Choroid plexus epithelial cell (primary cell): ENCODE data around the gene MCEMP1.

Experiments
- DNase-seq: peaks from one replicate; pipeline ENCODE4 v3.0.0-alpha.2; 2010; ENCODE audit warnings: low read depth
- H3K4me3 ChIP-seq: 2 replicates; pipeline ENCODE4 v1.5.1; 2011; ENCODE audit warnings: low read depth, mild to moderate bottlenecking, control low read depth, low read length, moderate library complexity
- TF ChIP-seq, protein P1 (sequence below): conservative IDR thresholded peaks from 2 replicates; pipeline ENCODE4 v1.5.1; 2011; ENCODE audit warnings: low read depth, mild to moderate bottlenecking, control low read depth, inconsistent platforms, low read length, moderate library complexity

MCEMP1 gene

DNA sequence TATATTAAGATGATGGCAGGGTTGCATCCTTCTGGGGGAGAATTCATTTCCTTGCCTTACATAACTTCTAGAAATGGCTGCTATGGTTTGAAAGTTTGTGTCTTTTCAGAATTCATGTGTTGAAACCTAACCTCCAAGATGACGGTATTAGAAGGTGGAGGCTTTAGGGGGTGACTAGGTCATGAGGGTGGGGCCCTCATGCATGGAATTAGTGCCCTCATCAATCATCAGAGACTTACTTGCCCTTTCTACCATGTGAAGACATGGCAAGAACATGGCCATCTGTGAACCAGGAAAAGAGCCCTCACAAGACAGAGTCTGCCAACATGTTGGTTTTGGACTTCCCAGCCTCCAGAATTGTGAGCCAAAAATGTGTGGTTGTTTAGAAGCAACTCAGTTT lies 39.9 kb downstream of the MCEMP1 start:
- no peak overlapping the region for H3K4me3 ChIP-seq
- DNase-seq: no peak
- TF ChIP-seq, protein P1, sequence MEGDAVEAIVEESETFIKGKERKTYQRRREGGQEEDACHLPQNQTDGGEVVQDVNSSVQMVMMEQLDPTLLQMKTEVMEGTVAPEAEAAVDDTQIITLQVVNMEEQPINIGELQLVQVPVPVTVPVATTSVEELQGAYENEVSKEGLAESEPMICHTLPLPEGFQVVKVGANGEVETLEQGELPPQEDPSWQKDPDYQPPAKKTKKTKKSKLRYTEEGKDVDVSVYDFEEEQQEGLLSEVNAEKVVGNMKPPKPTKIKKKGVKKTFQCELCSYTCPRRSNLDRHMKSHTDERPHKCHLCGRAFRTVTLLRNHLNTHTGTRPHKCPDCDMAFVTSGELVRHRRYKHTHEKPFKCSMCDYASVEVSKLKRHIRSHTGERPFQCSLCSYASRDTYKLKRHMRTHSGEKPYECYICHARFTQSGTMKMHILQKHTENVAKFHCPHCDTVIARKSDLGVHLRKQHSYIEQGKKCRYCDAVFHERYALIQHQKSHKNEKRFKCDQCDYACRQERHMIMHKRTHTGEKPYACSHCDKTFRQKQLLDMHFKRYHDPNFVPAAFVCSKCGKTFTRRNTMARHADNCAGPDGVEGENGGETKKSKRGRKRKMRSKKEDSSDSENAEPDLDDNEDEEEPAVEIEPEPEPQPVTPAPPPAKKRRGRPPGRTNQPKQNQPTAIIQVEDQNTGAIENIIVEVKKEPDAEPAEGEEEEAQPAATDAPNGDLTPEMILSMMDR: no peak

DNA sequence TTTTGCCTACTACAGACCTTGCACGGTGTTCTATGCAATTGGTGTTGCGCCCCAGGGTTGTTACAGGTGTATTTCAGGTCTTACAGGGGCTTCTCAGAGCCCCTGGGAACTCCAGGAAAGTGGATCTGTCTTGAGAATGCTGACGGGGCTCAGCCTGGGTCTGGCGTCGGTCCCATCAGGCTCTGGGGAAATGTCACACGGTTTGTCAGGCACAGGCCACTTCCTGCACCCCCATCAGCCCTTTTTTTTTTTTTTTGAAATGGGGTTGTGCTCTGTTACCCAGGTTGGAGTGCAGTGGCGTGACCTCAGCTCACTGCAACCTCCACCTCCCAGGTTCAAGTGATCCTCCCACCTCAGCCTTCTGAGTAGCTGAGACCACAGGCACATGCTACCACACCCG lies 41.8 kb downstream of the MCEMP1 start:
- no peak for DNase-seq
- no peak overlapping the region for H3K4me3 ChIP-seq

DNA sequence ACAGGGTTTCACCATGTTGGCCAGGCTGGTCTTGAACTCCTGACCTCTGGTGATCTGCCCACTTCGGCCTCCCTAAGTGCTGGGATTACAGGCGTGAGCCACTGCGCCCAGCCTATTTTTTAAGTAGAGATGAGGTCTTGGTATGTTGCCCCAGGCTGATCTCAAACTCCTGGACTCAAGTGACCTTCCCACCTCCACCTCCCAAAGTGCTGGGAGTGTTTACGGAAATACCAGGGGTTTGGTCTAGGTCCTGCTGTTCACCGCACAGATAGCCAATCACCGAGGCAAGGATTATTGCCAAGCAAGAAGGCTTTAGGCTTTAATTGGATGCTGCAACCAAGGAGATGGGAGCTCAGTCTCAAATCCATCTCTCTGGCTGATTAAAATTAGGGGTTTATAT lies 43.5 kb downstream of the MCEMP1 start:
- no peak overlapping the region for H3K4me3 ChIP-seq
- TF ChIP-seq, protein P1: no peak
- DNase-seq: no peak

More for the DNA sequence above, 41.8 kb downstream of the MCEMP1 start:
- TF ChIP-seq, protein P1: no peak

DNA sequence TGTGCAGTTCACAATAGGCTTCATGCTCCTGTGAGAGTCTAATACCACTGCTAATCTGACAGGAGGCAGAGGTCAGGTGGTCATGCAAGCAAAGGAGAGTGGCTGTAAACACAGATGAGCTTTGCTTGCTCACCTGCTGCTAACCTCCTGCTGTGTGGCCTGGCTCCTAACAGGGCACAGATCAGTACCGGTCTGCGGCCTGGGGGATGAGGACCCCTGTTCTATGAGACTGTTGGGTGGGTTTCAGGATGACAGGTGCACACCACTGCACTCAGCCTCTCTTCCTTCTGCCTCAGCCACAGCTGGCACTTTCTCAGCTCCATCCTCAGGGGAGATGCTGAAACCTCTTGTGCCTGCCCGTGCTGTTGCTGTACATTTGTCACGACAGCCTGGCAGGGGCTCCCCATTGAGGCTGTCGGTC lies 45.4 kb downstream of the MCEMP1 start:
- TF ChIP-seq, protein P1: no peak
- H3K4me3 ChIP-seq: no peak overlapping the region
- DNase-seq: no peak

DNA sequence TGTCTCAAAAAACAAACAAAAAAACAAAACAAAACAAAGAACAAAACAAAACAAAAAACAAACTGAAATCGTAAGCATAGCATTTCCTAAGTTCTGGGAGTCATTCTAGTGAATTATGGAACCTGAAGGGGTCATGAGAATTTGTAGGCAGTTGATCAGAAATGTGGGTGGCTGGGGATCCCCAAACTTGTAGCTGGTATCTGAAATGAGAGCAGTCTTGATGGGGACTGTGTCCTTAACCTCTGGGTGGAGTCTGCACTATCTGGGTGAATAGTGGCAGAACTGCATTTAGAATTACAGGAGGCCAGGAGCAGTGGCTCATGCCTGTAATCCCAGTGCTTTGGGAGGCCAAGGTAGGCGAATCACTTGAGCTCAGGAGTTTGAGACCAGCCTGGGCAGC lies 48.9 kb downstream of the MCEMP1 start:
- H3K4me3 ChIP-seq: no peak overlapping the region
- DNase-seq: no peak

GRCh38 chr19:7729211-7729610 lies 52.3 kb downstream of the MCEMP1 start:
- DNase-seq: no peak
- H3K4me3 ChIP-seq: no peak overlapping the region
- TF ChIP-seq, protein P1: no peak

More for the DNA sequence above, 48.9 kb downstream of the MCEMP1 start:
- TF ChIP-seq, protein P1: no peak
